HG02678 (cell line): Measurements from ENCODE around the gene EXOSC10.
"Not testable (repeated sequence)": the region's sequence is repeated elsewhere in the genome, so short reads cannot be mapped to it uniquely, and the experiment has no call there.

ENCODE experiments used
- ATAC-seq: cut with Tn5 transposase; IDR thresholded peaks from one replicate; pipeline ENCODE4 v1.9.1; 2021; ENCODE audit warnings: mild to moderate bottlenecking, moderate library complexity; ENCODE audit not compliant: unreplicated experiment

Gene EXOSC10

DNA sequence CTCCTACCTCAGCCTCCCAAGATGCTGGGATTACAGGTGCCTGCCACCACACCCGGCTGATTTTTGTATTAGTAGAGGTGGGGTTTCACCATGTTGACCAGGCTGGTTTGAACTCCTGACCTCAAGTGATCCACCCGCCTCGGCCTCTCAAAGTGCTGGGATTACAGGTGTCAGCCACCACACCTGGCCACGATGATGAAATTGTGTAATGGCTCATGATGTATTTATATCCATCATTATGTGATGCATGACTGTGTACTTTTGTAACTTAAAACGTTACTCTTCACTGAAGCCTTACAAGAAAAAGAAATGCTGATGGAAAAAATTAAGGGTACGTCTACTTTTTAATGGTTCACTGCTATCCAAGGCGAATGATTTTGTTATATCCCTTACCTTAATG lies 79.7 kb downstream of the EXOSC10 start:
- ATAC-seq, result no peak

DNA sequence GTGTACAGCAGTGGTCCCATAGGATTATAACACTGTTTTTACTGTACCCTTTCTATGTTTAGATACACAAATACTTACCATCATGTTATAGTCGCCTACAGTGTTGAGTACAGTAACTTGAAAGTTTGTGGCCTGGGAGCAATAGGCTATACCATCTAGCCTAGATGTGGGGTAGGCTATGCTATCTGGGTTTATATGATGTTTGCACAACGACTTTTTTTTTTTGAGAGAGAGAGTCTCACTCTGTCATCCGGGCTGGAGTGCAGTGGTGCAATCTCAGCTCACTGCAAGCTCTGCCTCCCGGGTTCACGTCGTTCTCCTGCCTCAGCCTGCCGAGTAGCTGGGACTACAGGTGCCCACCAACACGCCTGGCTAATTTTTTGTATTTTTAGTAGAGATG lies 80.3 kb downstream of the EXOSC10 start:
- ATAC-seq, result not testable (repeated sequence)
